Endodermal cell (in vitro differentiated cells): Measurements from ENCODE around the gene MEI4. TPM values are rescaled to one million over a fixed set of nuclear protein-coding genes. Genes with fewer than 3 reads are reported as not detected.

Source experiments
- DNase-seq: peaks from one replicate; pipeline ENCODE4 v3.0.0-alpha.2; 2017
- H3K27ac ChIP-seq: 2 replicates; pipeline ENCODE4 v1.5.1; 2013; ENCODE audit warnings: mild to moderate bottlenecking, low read depth, low read length, moderate library complexity
- H3K27me3 ChIP-seq: 2 replicates; pipeline ENCODE4 v1.6.1; 2013; ENCODE audit warnings: mild to moderate bottlenecking, low read length, moderate library complexity; ENCODE audit not compliant: insufficient read depth, control insufficient read depth, poor library complexity, severe bottlenecking
- H3K36me3 ChIP-seq: 2 replicates; pipeline ENCODE4 v1.7.0; 2013; ENCODE audit warnings: mild to moderate bottlenecking, low read length, moderate library complexity; ENCODE audit not compliant: control insufficient read depth, insufficient read depth
- H3K4me1 ChIP-seq: one replicate; pipeline ENCODE4 v1.7.0; 2013; ENCODE audit warnings: low read length; ENCODE audit not compliant: control insufficient read depth, insufficient read depth
- H3K4me3 ChIP-seq: 2 replicates; pipeline ENCODE4 v1.5.1; 2013; ENCODE audit warnings: mild to moderate bottlenecking, low read length, moderate library complexity
- H3K9ac ChIP-seq: 2 replicates; pipeline ENCODE4 v1.6.1; 2013; ENCODE audit warnings: mild to moderate bottlenecking, low read length, moderate library complexity; ENCODE audit not compliant: poor library complexity, severe bottlenecking; ENCODE audit errors: extremely low read depth
- H3K9me3 ChIP-seq: 2 replicates; pipeline ENCODE4 v1.6.1; 2013; ENCODE audit warnings: mild to moderate bottlenecking, low read length, moderate library complexity; ENCODE audit not compliant: control insufficient read depth
- H3K27ac Mint-ChIP-seq: 2 replicates; pipeline ENCODE4 v1.8.0; 2020; ENCODE audit warnings: mixed read lengths
- H3K27me3 Mint-ChIP-seq: 2 replicates; pipeline ENCODE4 v1.8.0; 2021; ENCODE audit warnings: mild to moderate bottlenecking, mixed read lengths; ENCODE audit not compliant: insufficient read depth
- H3K36me3 Mint-ChIP-seq: 2 replicates; pipeline ENCODE4 v1.8.0; 2020; ENCODE audit warnings: low read depth, mixed read lengths
- H3K4me1 Mint-ChIP-seq: 2 replicates; pipeline ENCODE4 v1.8.0; 2020; ENCODE audit warnings: mixed read lengths
- H3K4me3 Mint-ChIP-seq: 2 replicates; pipeline ENCODE4 v1.8.0; 2020; ENCODE audit warnings: mild to moderate bottlenecking, moderate library complexity, mixed read lengths
- H3K9me3 Mint-ChIP-seq: 2 replicates; pipeline ENCODE4 v1.8.0; 2020; ENCODE audit warnings: mild to moderate bottlenecking, mixed read lengths
- CTCF ChIP-seq: fragments of 200-600 bp; sonication (generic); conservative IDR thresholded peaks from 2 replicates; pipeline ENCODE4 v1.5.0; 2021; ENCODE audit warnings: antibody characterized with exemption, mild to moderate bottlenecking
- WGBS, 2 experiments: methylation state at CpG; one replicate each; pipeline versions ENCODE4 v1.1.5 to v1.1.7; 2013; ENCODE audit warnings: missing lambda C conversion rate in 2 of 2, mixed read lengths in 1 of 2; ENCODE audit not compliant: insufficient coverage in 1 of 2, insufficient read length in 1 of 2; 5-methylcytosine and 5-hydroxymethylcytosine counted together
- total RNA-seq, 2 donors: library from RNA; stranded (reverse); fragmentation: NEBNext Ultra II Directional in 1 of 2; extraction: Animal tissue kit (Norgen Biotek cat#: 25700) in 1 of 2; gene quantifications; 2 replicates in 1 of 2; 3 replicates in 1 of 2; pipeline ENCODE4 v1.2.1, GENCODE V29; 2021

The MEI4 gene
- total RNA-seq, 2 donors from 2014 or later, result 0.62 to 0.84 TPM

- H3K27me3 Mint-ChIP-seq, result no peaks in the 10 kb centered on the region
- no peaks in the 10 kb centered on the region for H3K27me3 ChIP-seq
- no peak overlapping the region for H3K4me3 ChIP-seq
- WGBS, 2 experiments, result 90 to 95% methylated on average over 2 to 5 of the region's 5 CpGs
- no peaks in the 10 kb centered on the region for H3K4me1 ChIP-seq
- peaks cover 4% of the 10 kb centered on the region for H3K9me3 ChIP-seq
- H3K27ac ChIP-seq, result no peak overlapping the region
- peaks cover 2% of the 10 kb centered on the region for H3K36me3 Mint-ChIP-seq
- H3K4me1 Mint-ChIP-seq, result peaks cover 17% of the 10 kb centered on the region
- no peak for TF ChIP-seq CTCF
- no peak overlapping the region for H3K9ac ChIP-seq
- no peaks in the 10 kb centered on the region for H3K36me3 ChIP-seq
- peaks cover 18% of the 10 kb centered on the region for H3K9me3 Mint-ChIP-seq
- no peak overlapping the region for H3K27ac Mint-ChIP-seq
- no peak overlapping the region for H3K4me3 Mint-ChIP-seq
- DNase-seq, result no peak
These were observed 28.3 kb upstream of the MEI4 start for GRCh38 chr6:77624515-77624914.

- no peak overlapping the region for H3K27ac ChIP-seq
- H3K36me3 ChIP-seq, result no peaks in the 10 kb centered on the region
- 100% methylated on average over 1 of the region's 1 CpG; no CpG with 5 or more reads in 1 of the 2 experiments for WGBS, 2 experiments
- H3K4me3 Mint-ChIP-seq, result no peak overlapping the region
- H3K36me3 Mint-ChIP-seq, result peaks cover 2% of the 10 kb centered on the region
- DNase-seq, result no peak
- no peak overlapping the region for H3K9ac ChIP-seq
- H3K9me3 Mint-ChIP-seq, result peaks cover 18% of the 10 kb centered on the region
- H3K4me1 Mint-ChIP-seq, result peaks cover 14% of the 10 kb centered on the region
- H3K4me3 ChIP-seq, result no peak overlapping the region
- no peak for TF ChIP-seq CTCF
- no peaks in the 10 kb centered on the region for H3K27me3 ChIP-seq
- H3K4me1 ChIP-seq, result no peaks in the 10 kb centered on the region
- peaks cover 4% of the 10 kb centered on the region for H3K9me3 ChIP-seq
- no peaks in the 10 kb centered on the region for H3K27me3 Mint-ChIP-seq
- H3K27ac Mint-ChIP-seq, result no peak overlapping the region
These were observed 26.4 kb upstream of the MEI4 start for GRCh38 chr6:77626426-77626825.

- no peaks in the 10 kb centered on the region for H3K4me1 ChIP-seq
- no peaks in the 10 kb centered on the region for H3K27me3 Mint-ChIP-seq
- H3K9me3 ChIP-seq, result peaks cover 4% of the 10 kb centered on the region
- peaks cover 18% of the 10 kb centered on the region for H3K9me3 Mint-ChIP-seq
- no CpG with 5 or more reads among the region's 2 CpGs for WGBS, 2 experiments
- H3K36me3 ChIP-seq, result no peaks in the 10 kb centered on the region
- no peak overlapping the region for H3K4me3 Mint-ChIP-seq
- no peaks in the 10 kb centered on the region for H3K27me3 ChIP-seq
- no peak for TF ChIP-seq CTCF
- H3K36me3 Mint-ChIP-seq, result peaks cover 2% of the 10 kb centered on the region
- no peak overlapping the region for H3K27ac ChIP-seq
- no peak overlapping the region for H3K9ac ChIP-seq
- H3K27ac Mint-ChIP-seq, result no peak overlapping the region
- H3K4me1 Mint-ChIP-seq, result peaks cover 3% of the 10 kb centered on the region
- no peak overlapping the region for H3K4me3 ChIP-seq
- no peak for DNase-seq
These were observed 22.8 kb upstream of the MEI4 start for GRCh38 chr6:77630014-77630413.
